RWPE1 (cell line): ENCODE results near the gene EIF1AX.

Experiments
- CTCF ChIA-PET: fragments of 350-600 bp; sonication (Branson Sonifier 250); formaldehyde crosslinking; extraction: SDS; loops from one replicate; lab custom pipeline; 2021; lab: Yijun Ruan, JAX
- POLR2A ChIA-PET: fragments of 400-600 bp; formaldehyde crosslinking; extraction: SDS; loops from one replicate; lab custom pipeline; 2020; ENCODE audit warnings: antibody characterized with exemption; ENCODE audit not compliant: low non-redundant PET; lab: Yijun Ruan, JAX
- DNase-seq: peaks from one replicate; pipeline ENCODE4 v3.0.0; 2012; ENCODE audit warnings: low spot score
- H3K27ac ChIP-seq: fragments of 450-650 bp; 2 replicates; pipeline ENCODE4 v1.5.1; 2017
- TF ChIP-seq, protein P1 (sequence below): fragments of 450-650 bp; conservative IDR thresholded peaks from 2 replicates; pipeline ENCODE4 v1.5.1; 2017; ENCODE audit warnings: low read depth, mild to moderate bottlenecking

EIF1AX gene

DNA sequence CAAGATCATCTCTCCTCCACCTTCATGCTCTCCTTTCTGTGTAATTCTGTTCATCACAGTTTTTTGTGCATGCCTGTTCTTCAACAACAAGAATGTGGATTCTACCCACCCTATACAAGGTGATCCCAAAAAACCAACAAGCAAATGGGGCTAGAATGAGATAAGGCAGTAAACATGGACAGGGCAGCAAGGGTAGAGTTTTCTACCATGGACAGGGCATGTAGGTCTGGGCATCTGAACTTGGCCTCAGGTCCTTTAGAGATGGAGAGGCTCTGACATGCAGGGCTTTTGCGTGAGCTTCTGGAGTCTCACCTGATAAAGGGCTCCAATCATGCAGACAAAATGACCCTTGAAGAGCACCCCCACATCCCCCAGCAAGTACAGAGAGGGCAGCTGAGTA is 61.4 kb downstream of the EIF1AX start:
- POLR2A ChIA-PET: no interaction called here
- DNase-seq: no peak
- CTCF ChIA-PET: interaction anchor here (0.7 kb wide), 1 partner anchor 668 kb away, joined by 3 read pairs; no protein-coding TSS in a partner anchor

More for the DNA sequence above, 61.4 kb downstream of the EIF1AX start:
- no peak overlapping the region for H3K27ac ChIP-seq
- TF ChIP-seq, protein P1, sequence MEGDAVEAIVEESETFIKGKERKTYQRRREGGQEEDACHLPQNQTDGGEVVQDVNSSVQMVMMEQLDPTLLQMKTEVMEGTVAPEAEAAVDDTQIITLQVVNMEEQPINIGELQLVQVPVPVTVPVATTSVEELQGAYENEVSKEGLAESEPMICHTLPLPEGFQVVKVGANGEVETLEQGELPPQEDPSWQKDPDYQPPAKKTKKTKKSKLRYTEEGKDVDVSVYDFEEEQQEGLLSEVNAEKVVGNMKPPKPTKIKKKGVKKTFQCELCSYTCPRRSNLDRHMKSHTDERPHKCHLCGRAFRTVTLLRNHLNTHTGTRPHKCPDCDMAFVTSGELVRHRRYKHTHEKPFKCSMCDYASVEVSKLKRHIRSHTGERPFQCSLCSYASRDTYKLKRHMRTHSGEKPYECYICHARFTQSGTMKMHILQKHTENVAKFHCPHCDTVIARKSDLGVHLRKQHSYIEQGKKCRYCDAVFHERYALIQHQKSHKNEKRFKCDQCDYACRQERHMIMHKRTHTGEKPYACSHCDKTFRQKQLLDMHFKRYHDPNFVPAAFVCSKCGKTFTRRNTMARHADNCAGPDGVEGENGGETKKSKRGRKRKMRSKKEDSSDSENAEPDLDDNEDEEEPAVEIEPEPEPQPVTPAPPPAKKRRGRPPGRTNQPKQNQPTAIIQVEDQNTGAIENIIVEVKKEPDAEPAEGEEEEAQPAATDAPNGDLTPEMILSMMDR: no peak
